Type B pancreatic cell (in vitro differentiated cells): ENCODE measurements around the gene KREMEN2. TPM values are rescaled to one million over a fixed set of nuclear protein-coding genes. Genes with fewer than 3 reads are reported as not detected.
A peak's percentile ranks its signal among the peaks of the same experiment; 100 is the strongest.

Experiments
- DNase-seq: peaks from one replicate; pipeline ENCODE4 v3.0.0; 2021; ENCODE audit warnings: mixed read lengths; ENCODE audit not compliant: unreplicated experiment; ENCODE audit errors: extremely low spot score
- H3K27ac Mint-ChIP-seq: 2 replicates; pipeline ENCODE4 v1.8.0; 2021; ENCODE audit warnings: mild to moderate bottlenecking, mixed read lengths
- H3K27me3 Mint-ChIP-seq: 2 replicates; pipeline ENCODE4 v1.8.0; 2021; ENCODE audit warnings: mixed read lengths
- H3K36me3 Mint-ChIP-seq: 2 replicates; pipeline ENCODE4 v1.8.0; 2021; ENCODE audit warnings: mixed read lengths
- H3K4me1 Mint-ChIP-seq: one replicate; pipeline ENCODE4 v1.8.0; 2021; ENCODE audit warnings: mixed read lengths; ENCODE audit not compliant: unreplicated experiment
- H3K4me3 Mint-ChIP-seq: 2 replicates; pipeline ENCODE4 v1.8.0; 2021; ENCODE audit warnings: mild to moderate bottlenecking, mixed read lengths
- H3K9me3 Mint-ChIP-seq: 2 replicates; pipeline ENCODE4 v1.8.0; 2021; ENCODE audit warnings: mixed read lengths
- total RNA-seq: library from RNA; stranded (reverse); gene quantifications from 2 replicates; pipeline ENCODE4 v1.2.1, GENCODE V29; 2021; ENCODE audit warnings: low replicate concordance
- TF ChIP-seq, protein P1 (sequence below): fragments of 200-600 bp; sonication (generic); conservative IDR thresholded peaks from 2 replicates; pipeline ENCODE4 v1.5.0; 2021; ENCODE audit warnings: antibody characterized with exemption, mild to moderate bottlenecking

Gene KREMEN2
- total RNA-seq, 1 donor from 2014 or later: 4.5 TPM

- TF ChIP-seq, protein P1, sequence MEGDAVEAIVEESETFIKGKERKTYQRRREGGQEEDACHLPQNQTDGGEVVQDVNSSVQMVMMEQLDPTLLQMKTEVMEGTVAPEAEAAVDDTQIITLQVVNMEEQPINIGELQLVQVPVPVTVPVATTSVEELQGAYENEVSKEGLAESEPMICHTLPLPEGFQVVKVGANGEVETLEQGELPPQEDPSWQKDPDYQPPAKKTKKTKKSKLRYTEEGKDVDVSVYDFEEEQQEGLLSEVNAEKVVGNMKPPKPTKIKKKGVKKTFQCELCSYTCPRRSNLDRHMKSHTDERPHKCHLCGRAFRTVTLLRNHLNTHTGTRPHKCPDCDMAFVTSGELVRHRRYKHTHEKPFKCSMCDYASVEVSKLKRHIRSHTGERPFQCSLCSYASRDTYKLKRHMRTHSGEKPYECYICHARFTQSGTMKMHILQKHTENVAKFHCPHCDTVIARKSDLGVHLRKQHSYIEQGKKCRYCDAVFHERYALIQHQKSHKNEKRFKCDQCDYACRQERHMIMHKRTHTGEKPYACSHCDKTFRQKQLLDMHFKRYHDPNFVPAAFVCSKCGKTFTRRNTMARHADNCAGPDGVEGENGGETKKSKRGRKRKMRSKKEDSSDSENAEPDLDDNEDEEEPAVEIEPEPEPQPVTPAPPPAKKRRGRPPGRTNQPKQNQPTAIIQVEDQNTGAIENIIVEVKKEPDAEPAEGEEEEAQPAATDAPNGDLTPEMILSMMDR: no peak
- DNase-seq: no peak
- Mint-ChIP-seq H3K36me3 (no peaks in the 10 kb centered on the region), H3K4me1 (no peaks in the 10 kb centered on the region), H3K27me3 (peaks cover 10% of the 10 kb centered on the region), H3K4me3 (no peak overlapping the region), H3K9me3 (no peaks in the 10 kb centered on the region), H3K27ac (no peak overlapping the region)
Measured at GRCh38 chr16:2955779-2956578, 8.1 kb upstream of the KREMEN2 start.

DNA sequence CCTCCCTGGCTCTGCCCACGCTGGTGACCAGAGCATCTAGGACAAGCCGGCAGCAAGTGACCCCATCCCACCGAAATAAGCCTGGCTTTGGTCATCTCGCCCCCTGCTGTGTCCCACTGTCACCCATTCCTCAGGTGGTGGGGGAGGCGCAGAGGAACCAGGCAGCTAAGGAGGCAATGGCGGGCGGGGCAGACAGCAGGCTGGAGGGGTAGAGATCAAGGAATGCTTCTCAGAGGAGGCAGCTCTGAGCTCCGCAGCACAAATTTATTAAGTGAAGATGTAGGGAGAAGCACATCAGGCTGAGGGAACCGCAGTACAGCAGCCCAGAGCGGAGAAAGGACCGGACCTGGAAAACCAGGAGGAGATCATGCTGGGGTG is 7.5 kb upstream of the KREMEN2 start:
- TF ChIP-seq, protein P1: no peak
- H3K4me3 Mint-ChIP-seq: no peak overlapping the region
- no peaks in the 10 kb centered on the region for H3K4me1 Mint-ChIP-seq
- no peaks in the 10 kb centered on the region for H3K9me3 Mint-ChIP-seq
- H3K36me3 Mint-ChIP-seq: no peaks in the 10 kb centered on the region
- no peak for DNase-seq
- H3K27me3 Mint-ChIP-seq: peaks cover 11% of the 10 kb centered on the region
- H3K27ac Mint-ChIP-seq: no peak overlapping the region

GRCh38 chr16:2959206-2959605 is 4.9 kb upstream of the KREMEN2 start:
- Mint-ChIP-seq H3K4me3 (no peak overlapping the region), H3K36me3 (no peaks in the 10 kb centered on the region), H3K27me3 (peaks cover 21% of the 10 kb centered on the region), H3K4me1 (peaks cover 4% of the 10 kb centered on the region), H3K27ac (no peak overlapping the region), H3K9me3 (no peaks in the 10 kb centered on the region)
- TF ChIP-seq, protein P1: no peak
- DNase-seq: no peak

GRCh38 chr16:2960183-2961010 is 3.7 kb upstream of the KREMEN2 start:
- no peaks in the 10 kb centered on the region for H3K36me3 Mint-ChIP-seq
- H3K27me3 Mint-ChIP-seq: peaks cover 21% of the 10 kb centered on the region
- DNase-seq: no peak
- H3K27ac Mint-ChIP-seq: no peak overlapping the region
- H3K9me3 Mint-ChIP-seq: no peaks in the 10 kb centered on the region
- TF ChIP-seq, protein P1: no peak
- peaks cover 4% of the 10 kb centered on the region for H3K4me1 Mint-ChIP-seq
- H3K4me3 Mint-ChIP-seq: no peak overlapping the region

DNA sequence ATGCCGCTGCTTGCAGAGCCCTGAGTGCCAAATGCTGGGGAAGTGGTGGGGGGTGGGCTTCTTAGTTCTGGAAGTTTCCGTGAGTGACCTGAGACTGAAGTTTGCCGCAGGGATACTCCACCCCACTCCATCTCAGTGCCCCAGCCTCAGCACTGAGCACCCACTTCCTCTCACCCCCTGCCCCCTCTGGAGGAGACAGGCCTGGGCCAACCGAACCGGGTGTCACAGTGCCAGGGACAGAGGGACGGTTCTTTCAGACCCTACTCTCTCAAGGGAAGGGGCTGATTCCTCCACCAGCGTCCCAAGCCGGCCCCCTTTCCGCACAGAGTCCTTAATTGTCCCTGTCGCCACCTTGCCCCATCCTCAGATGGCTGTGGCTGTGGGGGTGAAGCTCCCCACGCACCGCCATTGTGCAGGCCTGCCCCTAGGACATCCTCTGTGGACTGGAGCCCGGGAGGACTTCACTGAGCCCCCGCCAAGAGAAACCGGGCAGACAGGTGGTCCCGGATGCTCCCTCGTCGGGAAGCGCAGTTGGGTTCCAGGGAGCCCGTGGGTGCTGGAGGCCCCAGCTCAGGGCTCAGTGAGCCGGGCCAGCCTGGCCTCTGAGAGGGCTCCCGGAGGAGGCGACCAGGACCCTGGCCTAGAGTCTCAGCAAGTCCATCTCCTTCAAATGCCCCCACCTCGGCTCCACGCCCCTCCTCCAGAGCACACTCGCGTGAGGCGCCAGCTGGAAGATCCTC is 1.6 kb upstream of the KREMEN2 start:
- Mint-ChIP-seq H3K27me3 (peaks cover 17% of the 10 kb centered on the region), H3K4me1 (peaks cover 4% of the 10 kb centered on the region), H3K27ac (no peak overlapping the region), H3K4me3 (peak overlapping the region; percentile 52), H3K9me3 (no peaks in the 10 kb centered on the region), H3K36me3 (no peaks in the 10 kb centered on the region)
- no peak for DNase-seq
- TF ChIP-seq, protein P1: no peak
